T-cell (primary cell): ENCODE results near the gene MMAB. TPM values are rescaled to one million over a fixed set of nuclear protein-coding genes. Genes with fewer than 3 reads are reported as not detected.

Experiments
- ATAC-seq, 4 experiments: fragments of 200-7000 bp in 3 of 4; fragments of 150-1000 bp in 1 of 4; cut with Tn5 transposase; replicated peaks in 1 of 4; 1 replicate in 3 of 4; 2 replicates in 1 of 4; pipeline ENCODE4 v1.10.0; 2021; ENCODE audit warnings: moderate library complexity in 3 of 4, mild to moderate bottlenecking in 2 of 4, moderate number of reproducible peaks in 1 of 4
- CTCF ChIA-PET, 2 donors: fragments of 300-600 bp; sonication (Branson Sonifier 250); formaldehyde crosslinking; loops; one replicate each; lab custom pipeline; 2022; ENCODE audit warnings: antibody characterized with exemption in 2 of 2; lab: Charles Lee
- POLR2A ChIA-PET, 2 donors: fragments of 300-600 bp; sonication (Branson Sonifier 250); formaldehyde crosslinking; loops; one replicate each; lab custom pipeline; 2022; ENCODE audit warnings: antibody characterized with exemption in 2 of 2; lab: Charles Lee
- DNase-seq, 35 experiments: peaks; one replicate each; pipeline versions ENCODE4 v3.0.0 to v3.0.0-alpha.2; 2013 to 2023
- H3K27ac ChIP-seq: one replicate; pipeline ENCODE4 v1.5.1; 2013; ENCODE audit warnings: low read length
- H3K27me3 ChIP-seq, 2 experiments: replicated peaks in 1 of 2; 1 replicate in 1 of 2; 2 replicates in 1 of 2; pipeline versions ENCODE4 v1.6.1 to v1.7.0; 2013; ENCODE audit warnings: low read length in 1 of 2, mixed read lengths in 1 of 2; ENCODE audit not compliant: control insufficient read depth in 2 of 2, insufficient read depth in 2 of 2; ENCODE audit errors: extremely low read depth in 1 of 2
- H3K36me3 ChIP-seq, 2 donors: 1 replicate in 1 of 2; 2 replicates in 1 of 2; pipeline versions ENCODE4 v1.6.1 to v1.7.0; 2013; ENCODE audit warnings: low read length in 1 of 2; ENCODE audit not compliant: control insufficient read depth in 2 of 2, insufficient read depth in 1 of 2; ENCODE audit errors: extremely low read depth in 1 of 2
- H3K4me1 ChIP-seq, 2 experiments: 1 replicate in 1 of 2; 2 replicates in 1 of 2; pipeline versions ENCODE4 v1.6.1 to v1.7.0; 2013; ENCODE audit warnings: low read length in 2 of 2, mixed read lengths in 1 of 2; ENCODE audit not compliant: insufficient read depth in 2 of 2, control insufficient read depth in 1 of 2; ENCODE audit errors: extremely low read depth in 1 of 2
- H3K4me3 ChIP-seq, 2 donors: 1 replicate in 1 of 2; 2 replicates in 1 of 2; pipeline versions ENCODE4 v1.5.1 to v1.7.0; 2013; ENCODE audit warnings: mild to moderate bottlenecking in 2 of 2, low read length in 1 of 2, moderate library complexity in 1 of 2; ENCODE audit not compliant: control insufficient read depth in 1 of 2; ENCODE audit errors: extremely low read depth in 1 of 2
- H3K9me3 ChIP-seq: 2 replicates; pipeline ENCODE4 v1.7.0; 2013
- H3K27ac Mint-ChIP-seq, 2 donors: one replicate each; pipeline ENCODE4 v1.8.0; 2020 to 2021; ENCODE audit warnings: mild to moderate bottlenecking in 2 of 2, mixed read lengths in 2 of 2
- H3K27me3 Mint-ChIP-seq, 2 donors: one replicate each; pipeline ENCODE4 v1.8.0; 2021 to 2022; ENCODE audit warnings: mixed read lengths in 2 of 2
- H3K36me3 Mint-ChIP-seq: one replicate; pipeline ENCODE4 v1.8.0; 2021; ENCODE audit warnings: mixed read lengths
- H3K4me1 Mint-ChIP-seq, 3 donors: one replicate each; pipeline ENCODE4 v1.8.0; 2020 to 2022; ENCODE audit warnings: mixed read lengths in 3 of 3, mild to moderate bottlenecking in 1 of 3
- H3K4me3 Mint-ChIP-seq, 3 donors: one replicate each; pipeline ENCODE4 v1.8.0; 2020 to 2022; ENCODE audit warnings: mild to moderate bottlenecking in 3 of 3, mixed read lengths in 3 of 3, moderate library complexity in 3 of 3
- H3K9me3 Mint-ChIP-seq, 3 donors: one replicate each; pipeline ENCODE4 v1.8.0; 2020 to 2022; ENCODE audit warnings: mixed read lengths in 3 of 3
- WGBS: methylation state at CpG from one replicate; pipeline ENCODE4 v1.1.5; 2013; ENCODE audit warnings: missing lambda C conversion rate; ENCODE audit not compliant: insufficient coverage; 5-methylcytosine and 5-hydroxymethylcytosine counted together
- total RNA-seq, 35 experiments: library from RNA in 6 of 35; stranded (reverse) in 6 of 35; fragments of 120-200 nt in 1 of 35; gene quantifications; one replicate each; pipeline versions ENCODE4 v1.2.1 to v1.2.4 and lab custom pipeline; 2013 to 2026

MMAB gene
- total RNA-seq, 5 donors from 2014 or later (not counting 1 experiment from before 2014, with no cell fraction given): 11.4 to 23.2 (median 15.2) TPM

DNA sequence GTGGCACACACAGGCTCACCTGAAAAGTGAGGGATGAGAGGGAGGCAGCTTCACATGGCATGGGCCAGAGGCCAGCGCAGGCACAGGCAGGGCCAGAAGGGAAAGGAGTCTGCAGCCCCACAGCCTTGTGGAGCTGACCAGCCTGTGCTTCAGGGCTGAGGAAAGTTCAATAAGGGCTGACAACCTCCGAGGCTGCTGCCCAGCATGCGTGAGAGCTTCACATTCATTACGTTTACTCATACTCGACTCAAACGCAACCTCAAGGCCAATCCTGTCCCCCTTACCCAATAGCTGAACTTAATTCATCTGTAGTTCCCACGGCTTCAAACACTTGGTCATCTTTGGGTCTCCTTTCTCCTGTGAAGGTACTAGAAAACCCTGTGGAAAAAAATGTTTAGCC, 4.8 kb downstream of the MMAB start:
- DNase-seq: no peak
- Histone ChIP-seq H3K27me3 (no peaks in the 10 kb centered on the region), H3K4me3 (no peak overlapping the region), H3K27ac (no peak overlapping the region), H3K36me3 (peaks cover 0 to 25% of the 10 kb centered on the region in 2 donors), H3K4me1 (peaks cover 2 to 10% of the 10 kb centered on the region in 2 experiments), H3K9me3 (no peaks in the 10 kb centered on the region)
- H3K27me3 Mint-ChIP-seq: no peaks in the 10 kb centered on the region
- ATAC-seq: no peak
- H3K4me1 Mint-ChIP-seq: peaks cover 12 to 15% (median 15%) of the 10 kb centered on the region in 3 donors
- H3K9me3 Mint-ChIP-seq: no peaks in the 10 kb centered on the region
- H3K27ac Mint-ChIP-seq: no peak overlapping the region
- POLR2A ChIA-PET: interaction anchor here in 1 of 2 donors (0.7 kb wide), 1 partner anchor 629 kb away, joined by 5 read pairs; no protein-coding TSS in a partner anchor
- H3K4me3 Mint-ChIP-seq: no peak overlapping the region
- CTCF ChIA-PET: interaction anchor here in 1 of 2 donors (0.6 kb wide), 1 partner anchor 43 kb away, joined by 3 read pairs; no protein-coding TSS in a partner anchor
- WGBS: 100% methylated on average over 3 of the region's 7 CpGs
- H3K36me3 Mint-ChIP-seq: peaks cover 24% of the 10 kb centered on the region

DNA sequence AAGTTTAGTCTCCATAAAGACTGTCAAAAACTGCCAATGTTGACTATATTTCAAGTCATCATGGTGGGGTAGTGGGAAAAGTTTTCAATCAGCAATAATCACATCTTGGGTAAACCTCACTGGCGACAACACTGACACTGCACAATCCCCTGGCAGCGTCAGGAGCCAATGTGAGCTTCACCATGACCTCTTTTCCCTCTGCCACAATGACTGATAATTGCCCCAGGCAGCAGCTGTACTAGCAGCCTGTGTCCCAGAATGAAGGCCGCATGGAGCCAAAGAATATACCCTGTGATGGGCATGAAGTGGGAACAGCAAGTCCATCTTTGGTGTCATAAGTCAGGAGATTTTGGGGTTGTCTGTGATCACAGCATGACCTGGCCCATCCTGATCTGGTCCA, 5.3 kb downstream of the MMAB start:
- WGBS: no CpG with 5 or more reads among the region's 3 CpGs
- DNase-seq (no peak), ATAC-seq (no peak)
- ChIA-PET CTCF (no interaction called here), POLR2A (interaction anchor here in 1 of 2 donors (0.7 kb wide), 1 partner anchor 628 kb away, joined by 5 read pairs; no protein-coding TSS in a partner anchor)
- no peaks in the 10 kb centered on the region for H3K9me3 ChIP-seq
- Mint-ChIP-seq H3K27me3 (no peaks in the 10 kb centered on the region), H3K4me3 (no peak overlapping the region), H3K36me3 (peaks cover 24% of the 10 kb centered on the region), H3K4me1 (peaks cover 7 to 13% (median 11%) of the 10 kb centered on the region in 3 donors), H3K9me3 (no peaks in the 10 kb centered on the region), H3K27ac (no peak overlapping the region)
- peaks cover 2 to 7% of the 10 kb centered on the region in 2 experiments for H3K4me1 ChIP-seq
- H3K27me3 ChIP-seq: no peaks in the 10 kb centered on the region
- no peak overlapping the region for H3K27ac ChIP-seq
- H3K36me3 ChIP-seq: peaks cover 0 to 25% of the 10 kb centered on the region in 2 donors
- H3K4me3 ChIP-seq: no peak overlapping the region

DNA sequence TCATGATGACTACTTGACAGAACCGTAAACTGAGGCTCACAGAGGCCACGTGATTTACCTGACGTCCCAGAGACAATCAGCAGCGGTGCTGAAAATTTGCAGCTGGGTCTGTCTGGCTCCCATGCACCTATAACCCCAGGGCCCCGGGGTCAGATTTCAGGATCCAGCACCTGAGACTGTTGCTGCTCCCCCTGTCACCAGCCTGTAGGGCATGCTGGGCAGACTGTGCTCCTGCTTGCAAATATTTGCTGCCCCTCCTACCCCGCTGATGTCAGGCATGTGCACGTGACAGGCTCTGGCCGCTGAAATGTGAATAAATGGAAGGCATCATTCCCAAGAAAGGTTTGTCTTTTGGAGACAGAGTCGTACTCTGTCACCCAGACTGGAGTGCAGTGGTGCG, 6.0 kb downstream of the MMAB start:
- DNase-seq: no peak
- no peak for ATAC-seq
- Histone ChIP-seq H3K36me3 (peaks cover 0 to 25% of the 10 kb centered on the region in 2 donors), H3K27ac (no peak overlapping the region), H3K9me3 (no peaks in the 10 kb centered on the region), H3K4me3 (no peak overlapping the region), H3K27me3 (no peaks in the 10 kb centered on the region), H3K4me1 (peaks cover 0 to 1% of the 10 kb centered on the region in 2 experiments)
- Mint-ChIP-seq H3K36me3 (peaks cover 27% of the 10 kb centered on the region), H3K27ac (no peak overlapping the region), H3K4me1 (peaks cover 0 to 7% (median 4%) of the 10 kb centered on the region in 3 donors), H3K9me3 (peaks cover 0 to under 1% (median 0%) of the 10 kb centered on the region in 3 donors), H3K4me3 (no peak overlapping the region), H3K27me3 (no peaks in the 10 kb centered on the region)
- ChIA-PET POLR2A (no interaction called here), CTCF (no interaction called here)
- WGBS: 97% methylated on average over 10 of the region's 10 CpGs

DNA sequence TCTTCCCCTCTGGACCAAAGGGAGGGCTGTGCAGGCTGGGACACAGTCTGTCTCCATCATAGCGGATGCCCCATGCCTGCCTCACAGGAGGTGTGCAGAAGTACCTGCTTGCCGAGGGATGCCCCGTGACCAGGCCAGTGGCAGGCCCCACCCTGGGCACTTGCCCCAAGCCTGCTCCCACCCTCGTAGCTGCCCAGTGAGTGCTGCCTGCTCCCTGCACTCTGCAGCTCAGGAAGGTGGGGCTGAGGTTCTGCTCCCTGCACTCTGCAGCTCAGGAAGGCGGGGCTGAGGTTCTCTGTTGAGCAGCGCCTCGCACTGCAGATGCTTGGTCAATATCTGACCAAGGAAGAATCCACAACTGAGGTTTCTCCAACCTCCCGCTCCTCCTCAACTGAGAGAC, 6.9 kb downstream of the MMAB start:
- WGBS: 92% methylated on average over 8 of the region's 8 CpGs
- H3K27me3 Mint-ChIP-seq: no peaks in the 10 kb centered on the region

DNA sequence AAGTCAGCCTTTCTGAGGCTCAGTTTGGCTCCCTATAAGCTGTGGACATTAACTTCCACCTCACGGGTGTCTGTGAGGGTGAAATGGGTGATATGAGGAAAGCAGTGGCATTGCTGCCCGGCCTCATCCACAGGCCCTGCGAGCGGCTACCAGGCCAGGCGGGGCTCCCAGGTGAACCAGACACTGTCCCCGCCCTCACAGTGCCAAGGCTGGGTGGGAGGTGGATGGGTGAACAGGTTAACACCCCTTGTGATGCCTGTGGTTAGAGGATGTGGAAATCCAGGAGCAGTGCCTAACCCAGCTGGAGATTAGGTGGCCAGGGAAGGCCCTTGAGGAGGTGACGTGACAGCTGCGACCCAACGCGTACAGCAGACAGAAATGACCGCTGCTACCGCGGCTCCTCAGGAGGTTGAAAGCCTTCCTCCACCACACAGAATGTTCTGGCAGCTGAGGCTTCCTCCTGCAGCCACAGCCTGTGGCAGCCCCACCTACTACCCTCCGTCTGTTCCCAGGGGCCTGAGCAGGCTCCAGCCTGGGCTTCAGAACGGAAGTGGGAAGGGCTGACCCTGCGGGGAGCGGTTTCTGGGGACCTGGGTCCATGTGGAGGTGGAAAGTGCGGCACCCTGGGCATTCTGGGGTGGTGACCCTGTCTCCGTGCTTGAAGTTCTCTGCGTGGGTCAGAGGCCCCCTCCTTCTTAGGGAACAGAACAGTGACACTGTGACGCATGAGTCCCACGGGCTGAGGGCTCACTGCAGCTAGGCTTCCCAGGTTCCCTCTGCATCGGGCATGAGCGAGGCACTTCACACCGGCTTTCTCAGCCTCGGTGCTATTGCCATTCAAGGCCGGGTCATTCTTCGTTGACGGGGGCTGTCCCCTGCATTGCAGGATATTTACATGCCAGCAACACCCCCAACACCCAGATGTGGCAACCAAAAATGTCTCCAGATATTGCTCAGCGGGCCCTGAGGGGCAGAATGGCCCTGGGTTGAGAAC, 9.7 kb downstream of the MMAB start:
- no peaks in the 10 kb centered on the region for H3K9me3 ChIP-seq
- H3K27ac ChIP-seq: no peak overlapping the region
- H3K36me3 Mint-ChIP-seq: peaks cover 36% of the 10 kb centered on the region
- ATAC-seq (no peak), DNase-seq (no peak)
- H3K9me3 Mint-ChIP-seq: peaks cover 0 to 5% (median 0%) of the 10 kb centered on the region in 3 donors
- no peaks in the 10 kb centered on the region for H3K4me1 Mint-ChIP-seq
- H3K4me3 Mint-ChIP-seq: no peak overlapping the region
- H3K4me3 ChIP-seq: no peak overlapping the region
- no peaks in the 10 kb centered on the region for H3K27me3 ChIP-seq
- ChIA-PET POLR2A (no interaction called here), CTCF (no interaction called here)
- no peak overlapping the region for H3K27ac Mint-ChIP-seq
- no peaks in the 10 kb centered on the region for H3K27me3 Mint-ChIP-seq
- no peaks in the 10 kb centered on the region for H3K4me1 ChIP-seq
- H3K36me3 ChIP-seq: peaks cover 0 to 20% of the 10 kb centered on the region in 2 donors
- 96% methylated on average over 17 of the region's 30 CpGs for WGBS

More for the DNA sequence above, 6.9 kb downstream of the MMAB start:
- no peak for ATAC-seq
- ChIA-PET POLR2A (no interaction called here), CTCF (no interaction called here)
- H3K36me3 ChIP-seq: peaks cover 0 to 22% of the 10 kb centered on the region in 2 donors
- no peak overlapping the region for H3K27ac Mint-ChIP-seq
- H3K27ac ChIP-seq: no peak overlapping the region
- peaks cover 0 to 5% (median 0%) of the 10 kb centered on the region in 3 donors for H3K9me3 Mint-ChIP-seq
- H3K9me3 ChIP-seq: no peaks in the 10 kb centered on the region
- H3K27me3 ChIP-seq: no peaks in the 10 kb centered on the region
- H3K4me3 ChIP-seq: no peak overlapping the region
- H3K36me3 Mint-ChIP-seq: peaks cover 36% of the 10 kb centered on the region
- no peak for DNase-seq
- H3K4me1 Mint-ChIP-seq: peaks cover 0 to 2% (median 0%) of the 10 kb centered on the region in 3 donors
- no peak overlapping the region for H3K4me3 Mint-ChIP-seq
- H3K4me1 ChIP-seq: no peaks in the 10 kb centered on the region

DNA sequence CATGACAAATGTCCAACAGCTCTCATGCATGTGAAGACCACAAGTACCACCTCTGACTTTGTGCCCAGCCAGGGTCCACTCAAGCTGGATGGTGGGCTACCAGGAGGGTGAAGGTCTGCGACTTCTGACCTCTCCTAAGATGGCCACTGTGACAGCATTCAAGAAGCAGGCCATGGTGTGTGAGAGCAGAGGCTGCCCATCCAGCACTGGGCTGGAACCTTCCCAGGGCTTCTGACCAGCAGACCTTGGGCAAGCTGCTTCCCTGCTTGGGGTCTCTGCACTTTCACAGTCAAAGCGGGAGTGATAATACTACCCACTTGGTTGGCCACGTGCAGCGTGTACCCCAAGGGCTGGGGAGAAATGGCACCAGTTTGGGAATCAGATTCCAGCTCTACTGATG, 10.4 kb downstream of the MMAB start:
- no peak overlapping the region for H3K4me3 ChIP-seq
- H3K36me3 Mint-ChIP-seq: peaks cover 31% of the 10 kb centered on the region
- 100% methylated on average over 4 of the region's 4 CpGs for WGBS
- no peak overlapping the region for H3K27ac Mint-ChIP-seq
- H3K4me3 Mint-ChIP-seq: no peak overlapping the region
- no peaks in the 10 kb centered on the region for H3K4me1 ChIP-seq
- POLR2A ChIA-PET: no interaction called here
- no peak overlapping the region for H3K27ac ChIP-seq
- no peaks in the 10 kb centered on the region for H3K27me3 ChIP-seq
- no peak for DNase-seq
- CTCF ChIA-PET: no interaction called here
- ATAC-seq: no peak
- H3K9me3 ChIP-seq: no peaks in the 10 kb centered on the region
- no peaks in the 10 kb centered on the region for H3K27me3 Mint-ChIP-seq
- peaks cover 0 to 5% (median 0%) of the 10 kb centered on the region in 3 donors for H3K9me3 Mint-ChIP-seq
- H3K4me1 Mint-ChIP-seq: no peaks in the 10 kb centered on the region
- H3K36me3 ChIP-seq: peaks cover 0 to 16% of the 10 kb centered on the region in 2 donors
